Sigmoid colon (tissue), 4 donors: Measurements from ENCODE around the gene GNAQ.

Experiments used
- CTCF ChIP-seq, 4 experiments: fragments of 450-650 bp in 3 of 4; fragments of 200-600 bp in 1 of 4; IDR thresholded peaks; one replicate each; pipeline ENCODE4 v1.5.1; 2016 to 2019; ENCODE audit warnings: antibody characterized with exemption in 4 of 4, mild to moderate bottlenecking in 3 of 4, moderate library complexity in 2 of 4
- EP300 ChIP-seq, 4 donors: sonication (generic); formaldehyde crosslinking; IDR thresholded peaks; one replicate each; pipeline ENCODE4 v1.6.1; 2017; ENCODE audit warnings: antibody characterized with exemption in 4 of 4
- POLR2A ChIP-seq, 2 donors: fragments of 450-650 bp; IDR thresholded peaks; one replicate each; pipeline ENCODE4 v1.6.1; 2016; ENCODE audit warnings: antibody characterized with exemption in 2 of 2, mild to moderate bottlenecking in 2 of 2, moderate library complexity in 2 of 2
- POLR2AphosphoS5 ChIP-seq, 4 donors: sonication (generic); formaldehyde crosslinking; IDR thresholded peaks; one replicate each; pipeline ENCODE4 v1.6.1; 2017; ENCODE audit warnings: antibody characterized with exemption in 4 of 4

DNA sequence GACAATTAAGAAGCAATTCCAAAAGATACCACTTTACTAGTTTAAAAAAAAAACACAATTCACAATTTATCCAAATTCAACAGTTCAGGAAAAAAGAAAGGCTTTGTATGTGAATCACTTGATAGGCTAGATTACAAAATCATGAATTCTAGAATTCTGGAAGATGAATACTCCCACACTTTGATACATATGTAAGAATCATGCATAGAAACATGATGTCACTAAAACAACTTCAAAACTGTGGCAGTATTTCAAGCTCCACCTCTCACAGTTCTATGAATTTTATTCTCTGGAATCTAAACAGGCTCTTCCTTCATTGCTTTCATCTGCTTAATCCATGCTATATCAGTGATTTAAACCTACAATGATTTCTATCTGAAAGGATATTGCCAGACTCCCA lies 51.0 kb downstream of the GNAQ start:
- TF ChIP-seq CTCF (IDR thresholded peaks at IDR 0.05) (no peak), POLR2A (IDR thresholded peaks at IDR 0.05) (no peak), POLR2AphosphoS5 (IDR thresholded peaks at IDR 0.05) (no peak), EP300 (IDR thresholded peaks at IDR 0.05) (no peak)
